DND-41 (cell line): ENCODE results near the gene ZMYND11.
"Not testable (repeated sequence)": the region's sequence is repeated elsewhere in the genome, so short reads cannot be mapped to it uniquely, and the experiment has no call there.

Experiments used
- CTCF ChIP-seq: IDR thresholded peaks from 2 replicates; pipeline ENCODE4 v1.5.1; 2012; ENCODE audit warnings: borderline replicate concordance, low read length, moderate library complexity, mild to moderate bottlenecking; ENCODE audit not compliant: poor library complexity, severe bottlenecking; ENCODE audit errors: extremely low read depth
- EZH2 ChIP-seq: IDR thresholded peaks from 3 replicates; pipeline ENCODE4 v1.6.1; 2012; ENCODE audit warnings: borderline replicate concordance, low read depth, mild to moderate bottlenecking, moderate library complexity, low read length, inconsistent platforms; ENCODE audit not compliant: severe bottlenecking

GRCh38 chr10:185571-185970, 50.3 kb downstream of the ZMYND11 start:
- TF ChIP-seq CTCF, EZH2: not testable (repeated sequence)
